Skin epidermis (tissue), 12 donors: ENCODE data around the gene EXD2.
"Not testable (repeated sequence)": the region's sequence is repeated elsewhere in the genome, so short reads cannot be mapped to it uniquely, and the experiment has no call there.

ENCODE experiments used
- H3K27ac ChIP-seq, 21 experiments: fragments of 200-600 bp; sonication (generic) in 11 of 21; one replicate each; pipeline ENCODE4 v1.5.0; 2020; ENCODE audit warnings: mild to moderate bottlenecking in 3 of 21, inconsistent platforms in 2 of 21, moderate library complexity in 2 of 21
- H3K4me3 ChIP-seq, 7 experiments: fragments of 200-600 bp; sonication (generic) in 2 of 7; one replicate each; pipeline ENCODE4 v1.5.0; 2020; ENCODE audit warnings: inconsistent platforms in 2 of 7, mild to moderate bottlenecking in 2 of 7, moderate library complexity in 1 of 7

Gene EXD2, protein sequence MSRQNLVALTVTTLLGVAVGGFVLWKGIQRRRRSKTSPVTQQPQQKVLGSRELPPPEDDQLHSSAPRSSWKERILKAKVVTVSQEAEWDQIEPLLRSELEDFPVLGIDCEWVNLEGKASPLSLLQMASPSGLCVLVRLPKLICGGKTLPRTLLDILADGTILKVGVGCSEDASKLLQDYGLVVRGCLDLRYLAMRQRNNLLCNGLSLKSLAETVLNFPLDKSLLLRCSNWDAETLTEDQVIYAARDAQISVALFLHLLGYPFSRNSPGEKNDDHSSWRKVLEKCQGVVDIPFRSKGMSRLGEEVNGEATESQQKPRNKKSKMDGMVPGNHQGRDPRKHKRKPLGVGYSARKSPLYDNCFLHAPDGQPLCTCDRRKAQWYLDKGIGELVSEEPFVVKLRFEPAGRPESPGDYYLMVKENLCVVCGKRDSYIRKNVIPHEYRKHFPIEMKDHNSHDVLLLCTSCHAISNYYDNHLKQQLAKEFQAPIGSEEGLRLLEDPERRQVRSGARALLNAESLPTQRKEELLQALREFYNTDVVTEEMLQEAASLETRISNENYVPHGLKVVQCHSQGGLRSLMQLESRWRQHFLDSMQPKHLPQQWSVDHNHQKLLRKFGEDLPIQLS

DNA sequence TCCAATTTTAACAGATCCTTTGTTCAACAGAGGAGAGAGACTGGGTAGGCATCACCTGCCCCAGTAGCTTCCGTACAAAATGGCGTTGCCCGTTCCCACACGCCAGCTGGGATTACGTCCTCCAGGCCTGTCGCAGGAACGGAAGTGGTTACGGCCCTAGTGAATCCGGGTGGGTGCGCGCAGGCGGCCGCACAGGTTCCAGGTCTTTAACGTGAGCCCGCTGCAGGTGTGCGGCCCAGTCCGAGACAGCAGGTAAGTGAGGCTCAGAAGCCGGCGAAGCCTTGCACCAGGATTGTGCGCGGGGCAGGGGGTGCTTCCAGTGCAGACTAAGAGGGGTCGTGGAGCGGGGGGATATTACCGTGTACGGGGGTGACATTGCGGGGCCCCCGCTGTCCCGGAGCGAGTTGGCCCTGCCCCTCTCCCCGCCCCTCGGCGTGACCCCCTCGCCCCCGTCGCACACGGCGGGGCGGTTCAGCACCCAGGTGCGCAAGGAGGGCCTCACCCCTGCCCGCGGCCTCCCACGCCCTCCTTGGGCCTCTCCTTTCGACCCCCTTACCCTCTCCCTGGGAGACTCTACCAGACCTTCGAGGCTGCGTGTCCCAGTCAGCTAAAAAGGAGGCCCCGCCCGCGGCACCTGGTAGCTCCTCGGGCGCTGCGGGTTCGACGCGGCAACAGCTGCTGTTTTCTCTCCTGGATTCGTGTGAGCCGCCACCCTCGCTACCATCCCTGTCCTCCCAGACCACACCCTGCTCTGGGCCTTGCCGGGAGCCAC lies at the start of gene EXD2:
Gene EXD2, plus strand, starts transcription at position 159 of the 772 bp plus-strand sequence. CDS start 17,973 bp downstream, outside the sequence.
- H3K27ac ChIP-seq = peak within 1 kb of the TSS; percentile 52 to 93 (median 82)
- H3K4me3 ChIP-seq = peak within 1 kb of the TSS; percentile 64 to 92 (median 77)

DNA sequence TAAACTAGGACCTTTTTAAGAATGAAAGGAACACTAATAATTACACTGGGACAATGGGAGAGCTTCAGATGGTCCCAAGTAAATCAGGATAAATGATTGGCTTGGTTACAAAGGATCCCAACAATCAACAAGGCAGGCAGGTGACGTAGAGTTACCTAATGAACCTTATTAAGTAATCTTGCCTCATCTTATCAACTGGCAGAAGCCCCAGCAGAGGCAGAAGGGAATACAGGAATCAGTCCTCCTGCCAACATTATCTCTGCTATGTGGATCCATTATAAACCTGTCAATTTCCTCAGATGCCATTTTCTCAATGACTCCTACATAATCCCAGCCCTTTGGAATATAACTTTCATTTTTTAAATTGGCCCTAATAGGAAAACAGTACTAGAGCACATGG lies 49.7 kb upstream of the EXD2 start:
- H3K27ac ChIP-seq = no peak overlapping the region

DNA sequence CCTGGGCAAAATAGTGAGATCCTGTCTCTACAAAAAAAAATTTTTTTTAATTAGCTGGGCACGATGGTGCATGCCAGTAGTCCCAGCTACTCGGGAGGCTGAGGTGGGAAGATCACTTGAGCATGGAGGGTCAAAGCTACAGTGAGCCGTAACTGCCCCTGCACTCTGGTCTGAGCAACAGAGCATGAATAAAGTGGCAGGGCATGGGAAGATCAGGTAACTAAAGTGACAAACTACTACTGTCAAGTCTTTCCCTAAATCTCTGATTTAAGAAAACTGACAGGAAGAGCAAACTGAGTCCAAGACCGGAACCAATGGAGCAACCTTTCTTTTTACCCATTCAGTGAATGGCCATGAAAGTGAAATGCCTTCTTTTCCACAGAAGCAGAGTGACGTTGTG lies 49.2 kb upstream of the EXD2 start:
- H3K27ac ChIP-seq = no peak overlapping the region
- no peak overlapping the region for H3K4me3 ChIP-seq

More for the DNA sequence above, 49.7 kb upstream of the EXD2 start:
- H3K4me3 ChIP-seq = no peak overlapping the region

DNA sequence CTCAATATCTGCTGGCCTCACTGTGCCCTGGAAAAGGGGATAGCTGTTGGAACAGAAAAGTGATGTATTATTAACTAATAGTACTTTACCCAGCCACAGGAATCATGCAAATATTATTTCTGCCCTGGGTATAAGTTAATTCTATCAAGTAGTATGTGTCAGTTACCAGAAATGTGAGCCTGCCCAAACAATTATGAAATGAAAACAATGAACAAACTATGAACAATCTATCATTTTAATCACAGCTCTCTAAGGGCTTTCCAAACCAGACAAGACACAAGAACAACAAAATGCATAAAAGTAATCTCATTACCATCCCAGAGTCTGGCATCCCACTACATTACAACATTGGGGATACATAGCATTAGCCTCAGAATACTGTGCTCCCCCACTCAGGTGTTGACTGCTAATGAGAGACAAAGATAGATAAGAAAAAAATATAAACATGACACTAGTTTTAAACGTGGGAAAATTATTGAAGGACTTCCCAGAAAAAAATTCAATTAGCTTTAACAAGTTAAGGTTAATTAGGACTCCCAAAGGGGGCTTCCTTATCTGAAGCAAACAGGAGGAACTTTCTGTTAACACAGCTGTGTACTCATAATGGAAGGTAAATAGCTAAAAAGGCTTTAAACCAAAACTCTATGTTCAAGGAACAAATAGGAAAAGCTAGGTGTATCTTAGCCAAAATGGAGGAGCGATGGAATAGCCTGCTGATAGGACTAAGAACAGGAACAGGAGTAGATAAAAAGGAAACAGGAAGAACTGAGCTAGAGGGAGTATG lies 41.6 kb upstream of the EXD2 start:
- Histone ChIP-seq H3K4me3 (no peak overlapping the region), H3K27ac (peak overlapping the region in 6 of 21 experiments; percentile 7 to 34 (median 21))

DNA sequence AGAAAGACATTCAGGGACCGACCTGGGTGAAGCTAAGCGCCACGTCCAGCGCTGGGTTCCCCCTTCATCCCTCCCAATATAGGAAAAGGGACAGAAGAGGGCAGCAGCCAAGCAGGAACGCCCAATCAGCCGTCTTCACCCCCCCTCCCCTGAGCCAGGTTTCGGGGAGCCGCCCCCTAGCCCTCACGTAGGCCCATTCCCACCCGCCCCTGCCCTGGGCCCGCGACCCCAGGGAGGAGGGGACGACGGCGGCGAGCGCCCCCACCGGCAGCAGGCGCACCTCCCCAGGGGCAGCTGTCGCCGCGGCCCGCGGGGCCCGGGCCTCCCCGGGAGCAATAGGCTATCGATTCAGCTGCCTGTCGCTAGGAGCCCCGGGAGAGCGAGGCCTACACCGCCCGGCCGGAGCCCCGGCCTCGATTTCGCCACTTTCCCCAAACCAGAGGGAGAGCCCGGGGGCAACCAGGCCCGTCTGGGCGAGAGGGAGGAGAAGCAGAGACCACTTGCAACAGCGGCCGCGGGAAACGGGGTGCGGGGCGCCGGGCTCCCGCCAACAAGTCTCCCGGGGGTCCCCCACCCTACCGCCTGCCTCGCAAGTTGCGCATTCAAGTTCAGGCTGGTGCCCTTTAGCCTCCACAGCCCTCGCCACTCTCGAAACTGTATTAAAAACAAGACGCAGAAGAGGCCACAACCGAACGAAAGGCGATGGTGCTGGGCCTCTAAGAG lies 39.7 kb upstream of the EXD2 start:
- Histone ChIP-seq H3K4me3 (peak overlapping the region; percentile 65 to 87 (median 86)), H3K27ac (peak overlapping the region; percentile 75 to 98 (median 94))

DNA sequence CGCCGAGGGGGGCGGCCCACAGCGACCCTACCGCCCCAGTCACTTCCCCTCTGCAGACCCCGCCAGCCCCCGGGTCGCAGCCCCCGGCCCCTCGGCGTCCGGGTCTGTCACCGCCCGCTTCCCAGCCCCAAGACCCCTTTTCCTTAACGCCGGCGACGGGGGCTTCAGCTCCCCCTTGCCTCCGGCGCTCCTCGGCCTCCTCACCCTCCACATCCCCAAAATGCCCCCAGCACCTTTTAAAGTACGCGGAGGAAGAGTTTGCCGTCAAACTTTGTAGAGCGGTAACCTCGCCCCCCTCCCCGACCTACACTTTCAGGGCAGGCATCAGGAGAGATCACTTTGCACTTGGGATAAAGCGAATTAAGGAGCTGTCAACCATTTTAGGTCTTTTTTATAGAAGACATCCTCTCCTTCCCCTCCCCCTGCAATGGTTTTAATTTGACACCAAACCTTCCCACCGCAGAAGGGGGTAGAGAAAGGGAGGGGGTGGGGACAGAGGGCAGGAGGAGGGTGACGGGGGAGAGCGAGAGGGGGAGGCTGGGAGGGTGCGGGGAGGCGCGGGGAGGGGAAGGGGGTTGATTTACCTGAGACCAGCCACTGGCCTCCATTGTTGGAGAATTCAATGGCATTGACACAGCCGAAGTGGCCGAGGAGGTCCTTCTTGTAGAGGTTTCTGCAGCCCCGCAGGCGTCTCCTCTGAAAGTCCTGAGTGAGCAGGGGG lies 39.0 kb upstream of the EXD2 start:
- peak overlapping the region; percentile 75 to 98 (median 94) for H3K27ac ChIP-seq
- peak overlapping the region; percentile 65 to 87 (median 86) for H3K4me3 ChIP-seq

DNA sequence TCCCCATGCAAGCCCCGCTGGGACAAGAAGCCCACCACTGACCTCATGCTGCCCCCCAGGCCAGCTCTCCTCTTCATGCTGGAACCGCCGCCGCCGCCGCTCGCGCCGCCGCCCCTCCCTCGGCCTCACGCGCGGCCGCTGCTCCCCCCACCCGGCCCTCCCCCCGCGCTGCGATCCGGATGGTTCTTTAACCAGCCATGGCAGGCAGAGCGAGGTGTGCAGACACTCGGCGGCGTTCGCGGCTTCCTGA lies 38.5 kb upstream of the EXD2 start, which contains the start of gene DCAF5:
Gene DCAF5, minus strand, starts transcription at position 218 of the 250 bp plus-strand sequence. Its CDS starts 141 bp downstream, at position 77.
- Histone ChIP-seq H3K27ac (peak within 1 kb of the TSS; percentile 75 to 98 (median 94)), H3K4me3 (peak within 1 kb of the TSS; percentile 65 to 87 (median 86))

DNA sequence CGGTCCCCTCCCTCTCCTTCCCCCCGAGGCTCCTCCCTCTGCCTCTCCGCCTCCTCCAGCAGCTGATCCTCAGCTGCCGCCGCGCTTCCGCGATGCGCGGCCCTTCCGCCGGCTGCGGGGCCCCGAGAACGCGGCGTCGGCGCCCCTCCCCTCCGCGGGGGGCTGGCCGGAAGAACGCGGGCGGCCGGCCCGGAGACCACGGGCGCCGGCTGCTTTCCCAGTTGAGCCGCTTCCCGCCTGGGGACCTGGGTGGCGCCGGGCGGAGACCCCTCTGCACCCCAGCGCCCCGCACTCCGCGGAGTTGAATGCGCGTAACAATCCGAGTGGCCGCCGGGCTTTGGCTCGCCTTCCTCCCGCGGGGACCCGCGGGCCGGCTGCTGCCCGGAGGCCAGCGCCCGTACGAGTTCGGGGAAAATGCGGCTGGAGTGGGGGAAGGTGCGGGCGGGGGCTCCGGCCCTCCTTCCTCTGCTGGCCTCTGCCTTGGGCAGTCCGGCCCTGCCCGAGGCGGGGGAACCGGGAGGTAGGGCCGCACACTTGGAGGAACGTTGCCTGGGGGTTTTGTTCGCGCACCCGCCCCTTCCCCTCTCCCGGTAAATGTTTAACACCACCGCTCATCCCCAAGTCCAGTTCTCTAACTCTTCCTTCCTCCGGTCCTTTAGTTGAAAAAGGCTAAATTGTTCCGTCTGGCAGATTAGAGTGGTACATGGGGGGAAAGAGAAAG lies 38.0 kb upstream of the EXD2 start:
- H3K27ac ChIP-seq = peak overlapping the region; percentile 75 to 98 (median 94)
- H3K4me3 ChIP-seq = peak overlapping the region; percentile 65 to 87 (median 86)

DNA sequence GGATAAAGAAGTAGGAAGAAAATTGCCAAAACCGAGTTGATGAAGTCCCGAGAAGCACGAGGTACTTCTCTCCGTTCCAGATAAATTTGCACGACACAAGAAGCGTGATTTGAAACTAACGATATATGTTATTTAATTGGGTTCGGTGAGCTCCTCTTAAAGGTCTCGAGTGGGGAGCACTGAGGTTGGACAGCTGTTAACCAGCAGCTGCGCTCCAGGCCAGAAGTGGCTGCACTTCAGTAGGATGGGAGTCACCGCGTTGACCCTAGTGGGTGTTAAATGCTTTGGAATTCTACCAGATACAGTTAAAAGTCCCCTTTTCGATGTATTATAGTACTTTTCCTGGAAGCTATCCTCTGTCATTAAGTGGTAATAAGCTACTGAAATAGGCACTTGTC lies 37.4 kb upstream of the EXD2 start:
- Histone ChIP-seq H3K27ac (peak overlapping the region in 18 of 21 experiments; percentile 75 to 98 (median 94)), H3K4me3 (peak overlapping the region; percentile 65 to 87 (median 86))

DNA sequence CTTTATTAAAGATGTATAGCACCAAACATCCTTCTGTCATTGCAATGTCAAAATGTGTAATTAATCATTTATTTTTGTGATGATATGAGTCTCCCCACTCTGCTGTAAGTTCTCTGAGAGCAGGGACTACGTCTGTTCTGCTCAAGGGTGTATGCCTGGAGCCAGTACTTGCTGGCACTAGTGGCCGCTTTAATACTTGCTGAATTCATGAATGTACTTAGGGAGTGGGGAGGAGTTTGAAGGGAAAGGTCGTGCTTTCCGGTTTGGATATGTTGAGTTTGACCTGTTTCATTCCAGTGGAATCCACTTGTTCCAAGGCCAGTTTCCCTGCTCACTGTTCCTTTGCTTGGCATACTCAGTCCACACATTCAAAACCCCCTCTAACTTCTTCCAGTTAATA lies 36.5 kb upstream of the EXD2 start:
- no peak overlapping the region for H3K27ac ChIP-seq
- H3K4me3 ChIP-seq = no peak overlapping the region

DNA sequence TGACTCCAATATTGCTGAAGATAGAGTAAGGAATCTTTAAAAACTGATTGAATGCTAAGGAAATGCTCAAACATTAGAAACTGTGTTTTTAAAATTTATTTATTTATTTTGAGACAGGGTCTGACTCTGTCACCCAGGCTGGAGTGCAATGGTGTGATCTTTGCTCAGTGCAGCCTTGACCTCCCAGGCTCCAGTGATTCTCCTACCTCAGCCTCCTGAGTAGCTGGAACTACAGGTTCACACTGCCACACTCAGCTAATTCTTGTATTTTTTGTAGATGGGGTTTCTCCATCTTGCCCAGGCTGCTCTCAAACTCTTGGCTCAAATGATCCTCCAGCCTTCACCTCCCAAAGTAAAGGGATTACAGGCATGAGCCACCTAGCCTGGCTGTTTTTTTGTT lies 35.1 kb upstream of the EXD2 start:
- Histone ChIP-seq H3K4me3 (no peak overlapping the region), H3K27ac (no peak overlapping the region)

DNA sequence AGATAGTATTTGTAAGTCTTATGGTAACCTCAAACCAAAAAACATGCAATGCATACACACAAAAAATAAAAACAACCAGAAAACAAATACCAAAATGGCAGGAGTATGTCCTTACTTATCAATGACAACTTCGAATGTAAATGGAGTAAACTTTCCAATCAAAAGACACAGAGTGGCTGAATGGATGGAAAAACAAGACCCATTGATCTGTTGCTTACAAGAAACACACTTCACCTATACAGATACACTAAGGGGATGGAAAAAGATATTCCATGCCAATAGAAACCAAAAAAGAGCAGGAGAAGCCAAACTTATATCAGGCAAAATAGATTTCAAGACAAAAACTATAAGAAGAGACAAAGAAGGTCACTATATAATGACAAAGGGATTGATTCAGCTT lies 29.7 kb upstream of the EXD2 start:
- H3K27ac ChIP-seq = no peak overlapping the region
- H3K4me3 ChIP-seq = no peak overlapping the region

DNA sequence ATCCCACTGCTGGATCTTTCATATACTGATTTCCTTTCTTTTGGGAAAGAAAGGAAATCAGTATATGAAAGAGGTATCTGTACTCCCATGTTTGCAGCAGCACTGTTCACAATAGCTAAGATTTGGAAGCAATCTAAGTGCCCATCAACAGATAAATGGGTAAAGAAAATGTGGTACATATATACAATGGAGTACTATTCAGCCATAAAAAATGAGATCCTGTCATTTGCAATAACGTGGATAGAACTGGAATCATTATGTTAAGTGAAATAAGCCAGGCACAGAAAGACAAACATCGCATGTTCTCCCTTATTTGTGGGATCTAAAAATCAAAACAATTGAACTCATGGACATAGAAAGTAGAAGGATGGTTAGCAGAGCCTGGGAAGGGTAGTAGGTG lies 25.5 kb upstream of the EXD2 start:
- not testable (repeated sequence) for H3K4me3 ChIP-seq, H3K27ac ChIP-seq

DNA sequence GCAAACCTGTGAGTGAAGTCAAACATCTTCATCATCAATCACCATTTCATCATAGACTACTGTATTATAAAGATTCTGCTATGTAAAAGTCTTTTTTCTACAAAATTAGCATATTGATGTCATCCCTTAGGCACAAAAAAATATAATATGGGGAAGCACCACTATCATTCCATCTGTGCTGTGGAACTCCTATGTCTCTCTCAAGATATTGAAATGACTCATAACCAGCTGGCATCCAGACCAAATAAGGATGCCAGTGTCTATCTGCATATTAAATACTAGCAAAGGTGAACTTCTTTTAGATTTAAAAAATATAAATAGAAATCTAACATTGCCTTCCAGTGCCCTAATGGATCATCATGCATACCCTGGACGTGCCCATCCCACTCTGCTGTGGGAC lies 20.5 kb upstream of the EXD2 start:
- Histone ChIP-seq H3K27ac (no peak overlapping the region), H3K4me3 (no peak overlapping the region)

DNA sequence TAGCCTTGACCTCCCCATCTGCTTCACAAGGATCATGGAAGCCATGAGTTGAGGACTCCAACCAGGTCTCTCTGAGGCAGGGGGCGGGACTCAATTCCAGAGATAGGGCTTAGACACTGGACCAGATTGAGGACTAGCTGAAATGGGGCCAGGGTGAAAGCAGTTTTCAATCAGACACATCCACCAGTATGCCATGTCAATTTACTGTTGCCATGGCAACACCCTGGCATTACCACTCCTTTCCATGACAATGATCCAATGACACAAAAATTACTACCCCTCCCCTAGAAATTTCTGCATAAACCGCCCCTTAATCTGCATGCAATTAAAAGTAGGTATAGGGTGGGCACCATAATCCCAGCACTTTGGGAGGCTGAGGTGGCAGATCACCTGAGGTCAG lies 19.7 kb upstream of the EXD2 start:
- Histone ChIP-seq H3K4me3 (no peak overlapping the region), H3K27ac (no peak overlapping the region)

DNA sequence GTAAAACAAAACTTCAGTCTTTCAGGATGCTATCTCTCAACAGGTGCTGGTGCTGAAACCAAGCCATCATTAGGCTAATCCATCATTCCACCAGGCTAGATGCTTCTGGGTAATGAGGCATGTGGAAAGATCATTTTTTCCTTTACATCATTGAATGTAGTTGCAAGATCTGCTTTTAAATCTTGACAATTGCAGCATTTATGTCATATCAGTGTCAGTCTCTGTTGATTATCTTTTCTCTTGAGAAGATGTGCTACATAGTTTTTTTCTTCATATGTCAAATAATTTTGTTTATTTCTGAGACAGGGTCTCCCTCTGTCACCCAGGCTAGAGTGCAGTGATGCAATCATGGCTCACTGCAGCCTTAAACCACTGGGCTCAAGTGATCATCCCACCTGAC lies 16.2 kb upstream of the EXD2 start:
- Histone ChIP-seq H3K27ac (no peak overlapping the region), H3K4me3 (no peak overlapping the region)

DNA sequence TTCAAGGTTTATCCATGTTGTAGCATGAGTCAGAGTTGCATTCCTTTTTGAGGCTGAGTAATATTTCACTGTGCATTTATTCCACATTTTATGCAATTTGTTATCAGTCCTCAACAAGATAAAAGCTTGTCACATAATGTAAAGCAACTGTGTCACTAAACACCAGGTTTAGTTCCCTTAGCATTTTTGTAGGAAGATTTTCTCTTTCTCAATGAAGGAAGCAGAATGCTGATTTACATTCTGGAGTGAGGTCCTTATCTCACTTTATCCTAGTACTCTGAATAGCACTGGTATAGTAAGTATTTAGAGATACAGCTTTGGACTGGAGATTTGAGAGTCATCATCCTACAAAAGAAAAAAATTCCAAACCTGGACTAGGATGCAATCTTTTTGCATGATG lies 9.8 kb upstream of the EXD2 start:
- no peak overlapping the region for H3K4me3 ChIP-seq
- H3K27ac ChIP-seq = no peak overlapping the region

DNA sequence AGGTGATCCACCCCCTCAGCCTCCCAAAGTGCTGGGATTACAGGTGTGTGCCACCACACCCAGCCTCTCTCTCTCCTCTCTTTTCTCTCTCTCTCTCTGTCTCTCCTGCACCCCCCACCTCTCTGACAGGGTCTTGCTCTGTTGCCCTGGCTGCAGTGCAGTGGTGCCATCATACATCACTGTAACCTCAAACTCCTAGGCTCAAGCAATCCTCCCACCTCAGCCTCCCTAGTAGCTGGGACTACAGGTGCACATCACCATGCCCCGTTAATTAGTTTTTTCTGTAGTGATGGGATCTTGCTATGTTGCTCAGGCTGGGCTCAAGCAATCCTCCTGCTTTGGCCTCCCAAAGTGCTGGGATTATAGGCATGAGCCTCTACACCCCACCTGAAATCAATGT lies 8.7 kb upstream of the EXD2 start:
- H3K4me3 ChIP-seq, H3K27ac ChIP-seq: not testable (repeated sequence)
